ENCODE results near the gene PTPRO.

PTPRO gene

GRCh38 chr12:15541996-15542631 is 219.8 kb downstream of the PTPRO start:
- H3K36me3 ChIP-seq (ENCODE audit: control insufficient read depth, low read depth, low read length) = no peaks in the 10 kb centered on the region
- H3K27ac ChIP-seq (ENCODE audit: low read length) = no peak overlapping the region
- no peaks in the 10 kb centered on the region for H3K27me3 ChIP-seq (ENCODE audit: control insufficient read depth, insufficient read depth, low read length)
- no peaks in the 10 kb centered on the region for H3K4me1 ChIP-seq (ENCODE audit: control insufficient read depth, low read depth, low read length)
- no peaks in the 10 kb centered on the region for H3K9me3 ChIP-seq (ENCODE audit: control insufficient read depth, low read depth, low read length)
- no peak overlapping the region for H3K9ac ChIP-seq (ENCODE audit: low read length)
- no peak overlapping the region for H3K4me3 ChIP-seq (ENCODE audit: low read length)

- H3K4me3 ChIP-seq (ENCODE audit: low read length) = no peak overlapping the region
- no peak overlapping the region for H3K27ac ChIP-seq (ENCODE audit: low read length)
- no peak overlapping the region for H3K9ac ChIP-seq (ENCODE audit: low read length)
- no peaks in the 10 kb centered on the region for H3K27me3 ChIP-seq (ENCODE audit: control insufficient read depth, insufficient read depth, low read length)
- no peaks in the 10 kb centered on the region for H3K4me1 ChIP-seq (ENCODE audit: control insufficient read depth, low read depth, low read length)
- H3K9me3 ChIP-seq (ENCODE audit: control insufficient read depth, low read depth, low read length) = no peaks in the 10 kb centered on the region
- H3K36me3 ChIP-seq (ENCODE audit: control insufficient read depth, low read depth, low read length) = no peaks in the 10 kb centered on the region
These were observed 221.0 kb downstream of the PTPRO start for GRCh38 chr12:15543347-15543746.

- H3K27me3 ChIP-seq (ENCODE audit: control insufficient read depth, insufficient read depth, low read length) = no peaks in the 10 kb centered on the region
- no peaks in the 10 kb centered on the region for H3K9me3 ChIP-seq (ENCODE audit: control insufficient read depth, low read depth, low read length)
- no peak overlapping the region for H3K27ac ChIP-seq (ENCODE audit: low read length)
- no peak overlapping the region for H3K9ac ChIP-seq (ENCODE audit: low read length)
- H3K4me1 ChIP-seq (ENCODE audit: control insufficient read depth, low read depth, low read length) = no peaks in the 10 kb centered on the region
- H3K4me3 ChIP-seq (ENCODE audit: low read length) = no peak overlapping the region
- H3K36me3 ChIP-seq (ENCODE audit: control insufficient read depth, low read depth, low read length) = no peaks in the 10 kb centered on the region
These were observed 222.3 kb downstream of the PTPRO start for GRCh38 chr12:15544589-15544988.

GRCh38 chr12:15545334-15545733 is 223.0 kb downstream of the PTPRO start:
- H3K27me3 ChIP-seq (ENCODE audit: control insufficient read depth, insufficient read depth, low read length) = no peaks in the 10 kb centered on the region
- H3K9ac ChIP-seq (ENCODE audit: low read length) = no peak overlapping the region
- H3K27ac ChIP-seq (ENCODE audit: low read length) = no peak overlapping the region
- H3K36me3 ChIP-seq (ENCODE audit: control insufficient read depth, low read depth, low read length) = no peaks in the 10 kb centered on the region
- H3K4me1 ChIP-seq (ENCODE audit: control insufficient read depth, low read depth, low read length) = no peaks in the 10 kb centered on the region
- H3K4me3 ChIP-seq (ENCODE audit: low read length) = no peak overlapping the region
- H3K9me3 ChIP-seq (ENCODE audit: control insufficient read depth, low read depth, low read length) = no peaks in the 10 kb centered on the region

GRCh38 chr12:15546102-15546701 is 223.9 kb downstream of the PTPRO start:
- H3K27me3 ChIP-seq (ENCODE audit: control insufficient read depth, insufficient read depth, low read length) = no peaks in the 10 kb centered on the region
- no peaks in the 10 kb centered on the region for H3K9me3 ChIP-seq (ENCODE audit: control insufficient read depth, low read depth, low read length)
- H3K4me3 ChIP-seq (ENCODE audit: low read length) = no peak overlapping the region
- no peaks in the 10 kb centered on the region for H3K4me1 ChIP-seq (ENCODE audit: control insufficient read depth, low read depth, low read length)
- no peak overlapping the region for H3K27ac ChIP-seq (ENCODE audit: low read length)
- H3K9ac ChIP-seq (ENCODE audit: low read length) = no peak overlapping the region
- H3K36me3 ChIP-seq (ENCODE audit: control insufficient read depth, low read depth, low read length) = no peaks in the 10 kb centered on the region

GRCh38 chr12:15547063-15547462 is 224.8 kb downstream of the PTPRO start:
- no peak overlapping the region for H3K4me3 ChIP-seq (ENCODE audit: low read length)
- H3K9ac ChIP-seq (ENCODE audit: low read length) = no peak overlapping the region
- H3K36me3 ChIP-seq (ENCODE audit: control insufficient read depth, low read depth, low read length) = no peaks in the 10 kb centered on the region
- H3K27me3 ChIP-seq (ENCODE audit: control insufficient read depth, insufficient read depth, low read length) = no peaks in the 10 kb centered on the region
- H3K4me1 ChIP-seq (ENCODE audit: control insufficient read depth, low read depth, low read length) = no peaks in the 10 kb centered on the region
- H3K9me3 ChIP-seq (ENCODE audit: control insufficient read depth, low read depth, low read length) = no peaks in the 10 kb centered on the region
- no peak overlapping the region for H3K27ac ChIP-seq (ENCODE audit: low read length)

GRCh38 chr12:15547691-15548090 is 225.4 kb downstream of the PTPRO start:
- Histone ChIP-seq H3K9ac (ENCODE audit: low read length) (no peak overlapping the region), H3K4me1 (ENCODE audit: control insufficient read depth, low read depth, low read length) (no peaks in the 10 kb centered on the region), H3K27ac (ENCODE audit: low read length) (no peak overlapping the region)

GRCh38 chr12:15550793-15551192 is 228.5 kb downstream of the PTPRO start:
- H3K9me3 ChIP-seq (ENCODE audit: control insufficient read depth, low read depth, low read length) = no peaks in the 10 kb centered on the region
- H3K9ac ChIP-seq (ENCODE audit: low read length) = no peak overlapping the region
- H3K27me3 ChIP-seq (ENCODE audit: control insufficient read depth, insufficient read depth, low read length) = no peaks in the 10 kb centered on the region
- H3K4me3 ChIP-seq (ENCODE audit: low read length) = no peak overlapping the region
- no peak overlapping the region for H3K27ac ChIP-seq (ENCODE audit: low read length)
- no peaks in the 10 kb centered on the region for H3K4me1 ChIP-seq (ENCODE audit: control insufficient read depth, low read depth, low read length)
- no peaks in the 10 kb centered on the region for H3K36me3 ChIP-seq (ENCODE audit: control insufficient read depth, low read depth, low read length)

More at GRCh38 chr12:15547691-15548090, 225.4 kb downstream of the PTPRO start:
- no peaks in the 10 kb centered on the region for H3K36me3 ChIP-seq (ENCODE audit: control insufficient read depth, low read depth, low read length)
- H3K9me3 ChIP-seq (ENCODE audit: control insufficient read depth, low read depth, low read length) = no peaks in the 10 kb centered on the region
- no peaks in the 10 kb centered on the region for H3K27me3 ChIP-seq (ENCODE audit: control insufficient read depth, insufficient read depth, low read length)
- no peak overlapping the region for H3K4me3 ChIP-seq (ENCODE audit: low read length)

- Histone ChIP-seq H3K27ac (ENCODE audit: low read length) (no peak overlapping the region), H3K9me3 (ENCODE audit: control insufficient read depth, low read depth, low read length) (no peaks in the 10 kb centered on the region), H3K4me3 (ENCODE audit: low read length) (no peak overlapping the region), H3K9ac (ENCODE audit: low read length) (no peak overlapping the region), H3K36me3 (ENCODE audit: control insufficient read depth, low read depth, low read length) (no peaks in the 10 kb centered on the region), H3K4me1 (ENCODE audit: control insufficient read depth, low read depth, low read length) (no peaks in the 10 kb centered on the region), H3K27me3 (ENCODE audit: control insufficient read depth, insufficient read depth, low read length) (no peaks in the 10 kb centered on the region)
These were observed 233.1 kb downstream of the PTPRO start for GRCh38 chr12:15555446-15555845.

- H3K4me1 ChIP-seq (ENCODE audit: control insufficient read depth, low read depth, low read length) = no peaks in the 10 kb centered on the region
- H3K9me3 ChIP-seq (ENCODE audit: control insufficient read depth, low read depth, low read length) = no peaks in the 10 kb centered on the region
- no peaks in the 10 kb centered on the region for H3K36me3 ChIP-seq (ENCODE audit: control insufficient read depth, low read depth, low read length)
- H3K27ac ChIP-seq (ENCODE audit: low read length) = no peak overlapping the region
- no peak overlapping the region for H3K4me3 ChIP-seq (ENCODE audit: low read length)
- H3K9ac ChIP-seq (ENCODE audit: low read length) = no peak overlapping the region
- no peaks in the 10 kb centered on the region for H3K27me3 ChIP-seq (ENCODE audit: control insufficient read depth, insufficient read depth, low read length)
These were observed 234.2 kb downstream of the PTPRO start for GRCh38 chr12:15556411-15557102.

GRCh38 chr12:15558915-15559528 is 236.7 kb downstream of the PTPRO start:
- H3K4me3 ChIP-seq (ENCODE audit: low read length) = no peak overlapping the region
- H3K9me3 ChIP-seq (ENCODE audit: control insufficient read depth, low read depth, low read length) = no peaks in the 10 kb centered on the region
- H3K27ac ChIP-seq (ENCODE audit: low read length) = no peak overlapping the region
- H3K9ac ChIP-seq (ENCODE audit: low read length) = no peak overlapping the region
- no peaks in the 10 kb centered on the region for H3K27me3 ChIP-seq (ENCODE audit: control insufficient read depth, insufficient read depth, low read length)
- no peaks in the 10 kb centered on the region for H3K36me3 ChIP-seq (ENCODE audit: control insufficient read depth, low read depth, low read length)
- H3K4me1 ChIP-seq (ENCODE audit: control insufficient read depth, low read depth, low read length) = no peaks in the 10 kb centered on the region

Measured in iPS-18a (cell line).